BLaER1 treated with 17β-estradiol and CSF1 and Interleukin-3, amounts not matched to agents 10 nM and 100 nM (cell line): ENCODE data around the gene CACNA1E.

Experiments used
- H3K27ac ChIP-seq, 11 experiments: shearing (Covaris generic); formaldehyde crosslinking; 2 replicates each; pipeline ENCODE4 v1.8.1; 2022
- H3K27me3 ChIP-seq, 11 experiments: shearing (Covaris generic); formaldehyde crosslinking; 2 replicates each; pipeline ENCODE4 v1.8.1; 2022
- H3K36me3 ChIP-seq, 11 experiments: shearing (Covaris generic); formaldehyde crosslinking; 2 replicates each; pipeline ENCODE4 v1.8.1; 2022
- H3K4me1 ChIP-seq, 10 experiments: shearing (Covaris generic); formaldehyde crosslinking; 2 replicates each; pipeline ENCODE4 v1.8.1; 2022
- H3K4me2 ChIP-seq, 11 experiments: shearing (Covaris generic); formaldehyde crosslinking; 2 replicates each; pipeline ENCODE4 v1.8.1; 2022
- H3K4me3 ChIP-seq, 10 experiments: shearing (Covaris generic); formaldehyde crosslinking; 2 replicates each; pipeline ENCODE4 v1.8.1; 2022
- H3K9ac ChIP-seq, 11 experiments: shearing (Covaris generic); formaldehyde crosslinking; 2 replicates each; pipeline ENCODE4 v1.8.1; 2022
- H3K9me3 ChIP-seq, 11 experiments: shearing (Covaris generic); formaldehyde crosslinking; replicated peaks in 1 of 11; 2 replicates each; pipeline ENCODE4 v1.8.1; 2022
- H4K20me1 ChIP-seq, 11 experiments: shearing (Covaris generic); formaldehyde crosslinking; 2 replicates each; pipeline ENCODE4 v1.8.1; 2022
- Cebpa-rat ChIP-seq, 11 experiments: shearing (Covaris generic); IDR thresholded peaks; 2 replicates each; pipeline ENCODE4 v1.8.1; 2022

Gene CACNA1E

DNA sequence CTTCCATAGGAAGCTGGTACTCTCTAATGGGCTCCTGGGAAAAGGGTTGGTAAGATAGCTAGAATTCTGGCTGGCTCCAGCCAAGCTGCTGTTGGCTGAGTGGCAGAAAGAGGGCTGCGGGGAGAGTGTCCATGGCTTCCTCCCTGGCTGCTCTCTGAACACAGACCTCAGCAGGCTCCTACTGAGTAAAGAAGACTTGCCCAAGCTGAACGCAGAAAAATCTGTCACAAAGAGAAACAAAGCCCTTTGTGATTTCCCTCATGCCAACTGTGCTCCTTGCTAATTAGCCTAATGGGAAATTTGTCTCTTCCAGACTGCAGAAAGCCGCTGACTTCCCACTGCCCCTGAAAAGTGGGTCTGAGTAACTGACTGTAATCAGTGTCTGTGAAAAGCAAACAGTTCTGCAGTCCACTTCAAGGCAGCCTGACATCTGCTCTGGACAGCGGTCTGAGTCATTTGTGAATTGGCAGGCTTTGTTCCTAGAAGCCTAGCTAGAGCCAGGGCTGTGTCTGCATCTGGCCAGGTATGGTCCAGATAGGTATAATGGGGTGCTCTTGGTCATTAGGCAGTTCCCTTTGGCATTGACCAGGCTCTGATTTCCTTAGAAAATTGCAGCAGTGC is 295.4 kb downstream of the CACNA1E start:
- Histone ChIP-seq H3K36me3 (no peaks in the 10 kb centered on the region), H3K9ac (no peak overlapping the region), H3K9me3 (no peaks in the 10 kb centered on the region), H3K27ac (no peak overlapping the region), H4K20me1 (no peaks in the 10 kb centered on the region), H3K4me1 (no peaks in the 10 kb centered on the region), H3K27me3 (no peaks in the 10 kb centered on the region), H3K4me3 (no peak overlapping the region), H3K4me2 (no peak overlapping the region)
- TF ChIP-seq Cebpa-rat (IDR thresholded peaks at IDR 0.05), result no peak

DNA sequence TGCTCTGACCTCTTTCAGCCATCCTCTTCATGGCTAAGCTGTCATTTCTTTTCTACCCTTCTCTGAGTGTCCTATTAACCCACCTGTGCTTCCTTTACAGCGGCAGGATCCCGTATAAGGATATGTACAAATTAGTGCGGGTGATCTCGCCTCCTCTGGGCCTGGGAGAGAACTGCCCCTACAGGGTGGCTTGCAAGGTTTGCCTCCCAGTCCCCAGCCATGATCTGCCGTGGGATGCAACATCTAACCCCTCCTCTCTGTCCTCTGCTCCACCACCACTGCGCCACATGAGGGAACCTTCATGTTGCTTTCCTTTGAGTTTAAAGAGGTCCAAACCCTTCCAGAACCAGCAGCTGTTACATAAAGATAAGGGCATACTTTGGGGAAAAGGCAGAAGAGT is 296.0 kb downstream of the CACNA1E start:
- H3K36me3 ChIP-seq, result no peaks in the 10 kb centered on the region
- H3K4me1 ChIP-seq, result peaks cover 0 to 5% (median 0%) of the 10 kb centered on the region in 10 experiments; a peak in 8 of 20 replicates
- H4K20me1 ChIP-seq, result no peaks in the 10 kb centered on the region
- no peaks in the 10 kb centered on the region for H3K9me3 ChIP-seq
- H3K9ac ChIP-seq, result no peak overlapping the region
- H3K4me3 ChIP-seq, result no peak overlapping the region
- no peak overlapping the region for H3K4me2 ChIP-seq
- no peak for TF ChIP-seq Cebpa-rat (IDR thresholded peaks at IDR 0.05)
- H3K27me3 ChIP-seq, result no peaks in the 10 kb centered on the region
- no peak overlapping the region for H3K27ac ChIP-seq

DNA sequence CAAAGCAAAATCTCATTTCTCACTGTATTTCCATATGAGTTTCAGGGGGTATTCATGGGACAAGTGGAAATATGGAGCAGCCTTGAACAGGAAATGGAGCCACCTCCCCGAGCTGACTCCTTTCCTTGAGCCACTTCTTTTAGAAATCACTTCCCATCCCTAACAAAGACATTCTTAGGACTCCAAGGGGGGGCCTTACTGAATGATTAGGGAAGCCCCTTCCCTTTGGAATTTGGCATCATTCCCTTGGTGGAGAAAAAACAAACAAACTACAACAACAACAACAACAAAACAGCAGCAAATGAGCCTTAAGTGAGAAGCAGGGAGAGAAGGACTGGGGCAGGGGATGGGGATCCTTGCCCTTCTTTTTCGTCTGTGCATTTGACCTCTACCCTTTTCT is 299.9 kb downstream of the CACNA1E start:
- Histone ChIP-seq H3K4me3 (no peak overlapping the region), H4K20me1 (no peaks in the 10 kb centered on the region), H3K27ac (no peak overlapping the region), H3K4me1 (peaks cover 5 to 42% (median 10%) of the 10 kb centered on the region in 10 experiments; a peak in 16 of 20 replicates), H3K36me3 (no peaks in the 10 kb centered on the region), H3K9me3 (0 out of 22 replicates have a peak, but pooled peaks cover 0 to 2% (median 0%) of the 10 kb centered on the region in 11 experiments), H3K4me2 (no peak overlapping the region), H3K27me3 (no peaks in the 10 kb centered on the region), H3K9ac (no peak overlapping the region)
- TF ChIP-seq Cebpa-rat (IDR thresholded peaks at IDR 0.05), result no peak

DNA sequence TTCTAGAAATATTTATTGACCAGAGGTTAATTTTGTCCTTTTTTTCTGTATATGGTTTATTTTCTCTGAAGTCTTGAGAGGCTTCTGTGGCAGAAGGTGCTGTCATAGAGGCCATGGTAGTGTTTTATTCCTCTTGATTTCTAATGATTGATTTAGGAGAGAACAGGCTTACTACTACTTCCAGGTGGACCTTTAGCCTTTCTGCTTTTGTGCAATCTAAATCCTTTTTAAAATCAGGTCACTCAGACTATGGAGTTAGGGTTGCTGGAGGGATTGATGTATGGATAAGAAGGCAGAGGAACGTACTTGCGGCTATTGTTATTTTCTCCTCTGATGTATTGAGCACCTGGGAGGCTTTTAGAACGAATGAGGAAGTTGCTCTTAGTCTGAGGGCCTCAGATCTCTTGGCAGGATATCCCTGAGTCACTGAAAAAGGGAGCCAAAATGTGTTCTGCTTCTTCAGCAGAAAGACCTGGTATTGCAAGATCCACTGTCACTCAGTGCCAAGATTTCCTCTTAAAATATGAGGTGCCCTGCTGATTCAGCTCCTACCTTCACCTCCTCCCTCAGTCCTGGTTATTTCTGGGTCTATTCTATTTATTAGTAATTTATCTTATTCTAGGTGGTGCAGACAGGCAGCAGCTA is 300.8 kb downstream of the CACNA1E start:
- Histone ChIP-seq H3K4me3 (no peak overlapping the region), H4K20me1 (no peaks in the 10 kb centered on the region), H3K27ac (no peak overlapping the region), H3K4me2 (peak overlapping the region in 4 of 11 experiments; percentile 10 to 60 (median 54); a peak in 7 of 22 replicates), H3K9me3 (0 out of 22 replicates have a peak, but pooled peaks cover 0 to 7% (median 0%) of the 10 kb centered on the region in 11 experiments), H3K36me3 (no peaks in the 10 kb centered on the region), H3K4me1 (peaks cover 5 to 44% (median 11%) of the 10 kb centered on the region in 10 experiments; a peak in 16 of 20 replicates), H3K27me3 (no peaks in the 10 kb centered on the region), H3K9ac (no peak overlapping the region)
- no peak for TF ChIP-seq Cebpa-rat (IDR thresholded peaks at IDR 0.05)

GRCh38 chr1:181789395-181789794 is 306.1 kb downstream of the CACNA1E start:
- no peaks in the 10 kb centered on the region for H3K36me3 ChIP-seq
- no peaks in the 10 kb centered on the region for H3K27me3 ChIP-seq
- no peaks in the 10 kb centered on the region for H4K20me1 ChIP-seq
- no peak for TF ChIP-seq Cebpa-rat (IDR thresholded peaks at IDR 0.05)
- H3K4me2 ChIP-seq, result no peak overlapping the region
- H3K9ac ChIP-seq, result no peak overlapping the region
- H3K9me3 ChIP-seq, result 0 out of 22 replicates have a peak, but pooled peaks cover 0 to 7% (median 0%) of the 10 kb centered on the region in 11 experiments
- peaks cover 5 to 38% (median 11%) of the 10 kb centered on the region in 10 experiments; a peak in 16 of 20 replicates for H3K4me1 ChIP-seq
- no peak overlapping the region for H3K27ac ChIP-seq
- no peak overlapping the region for H3K4me3 ChIP-seq

DNA sequence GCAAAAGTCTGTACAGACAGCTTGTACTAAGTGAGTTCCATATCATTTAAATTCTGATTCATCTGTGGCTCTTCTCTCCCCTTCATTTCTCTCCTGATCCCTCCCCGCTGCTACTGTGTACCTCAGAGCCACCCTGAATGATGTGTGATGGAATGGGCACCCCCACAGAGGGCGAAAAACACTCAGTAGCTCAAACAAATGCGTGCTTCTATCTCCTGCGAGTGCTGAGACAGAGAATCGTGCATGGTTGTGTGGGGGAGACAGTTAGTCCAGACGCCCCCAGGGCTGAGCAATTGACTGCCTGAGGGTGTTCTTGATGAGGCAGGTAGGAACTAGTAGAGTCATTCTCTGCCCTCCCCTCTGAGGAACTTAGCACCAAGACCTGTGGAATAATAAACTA is 308.4 kb downstream of the CACNA1E start:
- H3K9ac ChIP-seq, result no peak overlapping the region
- H3K36me3 ChIP-seq, result no peaks in the 10 kb centered on the region
- H3K4me1 ChIP-seq, result peaks cover 5 to 18% (median 10%) of the 10 kb centered on the region in 10 experiments; a peak in 15 of 20 replicates
- no peaks in the 10 kb centered on the region for H4K20me1 ChIP-seq
- H3K27ac ChIP-seq, result no peak overlapping the region
- 0 out of 22 replicates have a peak, but pooled peaks cover 0 to 7% (median 0%) of the 10 kb centered on the region in 11 experiments for H3K9me3 ChIP-seq
- no peaks in the 10 kb centered on the region for H3K27me3 ChIP-seq
- no peak overlapping the region for H3K4me3 ChIP-seq
- H3K4me2 ChIP-seq, result no peak overlapping the region
- TF ChIP-seq Cebpa-rat (IDR thresholded peaks at IDR 0.05), result no peak

GRCh38 chr1:181793831-181794230 is 310.5 kb downstream of the CACNA1E start:
- Histone ChIP-seq H3K4me1 (no peaks in the 10 kb centered on the region), H3K27me3 (no peaks in the 10 kb centered on the region), H3K36me3 (no peaks in the 10 kb centered on the region), H3K27ac (no peak overlapping the region), H3K9ac (no peak overlapping the region), H4K20me1 (no peaks in the 10 kb centered on the region), H3K4me3 (no peak overlapping the region), H3K4me2 (no peak overlapping the region), H3K9me3 (0 out of 22 replicates have a peak, but pooled peaks cover 0 to under 1% (median 0%) of the 10 kb centered on the region in 11 experiments)
- TF ChIP-seq Cebpa-rat (IDR thresholded peaks at IDR 0.05), result no peak

DNA sequence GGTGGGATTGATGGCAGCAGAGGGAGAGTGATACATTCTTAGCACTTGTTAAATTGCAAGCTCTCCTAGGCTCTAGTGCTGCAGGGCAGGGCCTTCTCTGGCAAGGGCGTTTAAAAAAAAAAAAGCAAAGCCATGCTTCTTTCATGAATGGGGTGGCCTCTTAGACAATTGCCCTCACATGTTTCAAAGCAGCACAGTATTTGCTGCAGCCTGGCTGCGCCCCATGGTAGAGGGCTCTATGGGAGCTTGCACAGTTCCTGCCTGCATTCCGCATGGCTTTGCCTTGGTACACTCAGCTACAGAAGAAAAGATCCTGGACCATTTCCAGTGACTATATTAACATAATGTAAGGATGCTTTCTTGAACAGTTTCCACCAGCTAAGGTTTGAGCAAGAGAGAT is 311.0 kb downstream of the CACNA1E start:
- Histone ChIP-seq H3K4me3 (no peak overlapping the region), H4K20me1 (no peaks in the 10 kb centered on the region), H3K4me1 (no peaks in the 10 kb centered on the region), H3K27me3 (no peaks in the 10 kb centered on the region), H3K4me2 (no peak overlapping the region), H3K9me3 (no peaks in the 10 kb centered on the region), H3K9ac (no peak overlapping the region), H3K36me3 (no peaks in the 10 kb centered on the region), H3K27ac (no peak overlapping the region)
- no peak for TF ChIP-seq Cebpa-rat (IDR thresholded peaks at IDR 0.05)

- H4K20me1 ChIP-seq, result no peaks in the 10 kb centered on the region
Measured at GRCh38 chr1:181798191-181798926, 315.0 kb downstream of the CACNA1E start.

More at GRCh38 chr1:181798191-181798926, 315.0 kb downstream of the CACNA1E start:
- Histone ChIP-seq H3K4me1 (no peaks in the 10 kb centered on the region), H3K4me3 (no peak overlapping the region), H3K4me2 (no peak overlapping the region), H3K9ac (no peak overlapping the region), H3K9me3 (no peaks in the 10 kb centered on the region), H3K27ac (no peak overlapping the region), H3K27me3 (no peaks in the 10 kb centered on the region), H3K36me3 (no peaks in the 10 kb centered on the region)
- no peak for TF ChIP-seq Cebpa-rat (IDR thresholded peaks at IDR 0.05)
